Adipocyte (in vitro differentiated cells): ENCODE data around the gene BMF.

ENCODE experiments used
- DNase-seq: peaks from one replicate; pipeline ENCODE4 v3.0.0-alpha.2; 2015; ENCODE audit warnings: low read depth
- H3K27me3 ChIP-seq: replicated peaks from 2 replicates; pipeline ENCODE4 v1.7.0; 2013; ENCODE audit warnings: mild to moderate bottlenecking, low read length, moderate library complexity; ENCODE audit not compliant: control insufficient read depth, insufficient read depth
- H3K36me3 ChIP-seq: 2 replicates; pipeline ENCODE4 v1.7.0; 2013; ENCODE audit warnings: low read length, mild to moderate bottlenecking, moderate library complexity; ENCODE audit not compliant: control insufficient read depth, insufficient read depth, severe bottlenecking
- H3K4me1 ChIP-seq: 2 replicates; pipeline ENCODE4 v1.7.0; 2013; ENCODE audit warnings: mild to moderate bottlenecking, low read length, moderate library complexity; ENCODE audit not compliant: control insufficient read depth, insufficient read depth
- H3K4me3 ChIP-seq: 2 replicates; pipeline ENCODE4 v1.7.0; 2013; ENCODE audit warnings: mild to moderate bottlenecking, low read length, moderate library complexity
- H3K9ac ChIP-seq: 2 replicates; pipeline ENCODE4 v1.7.0; 2013; ENCODE audit warnings: mild to moderate bottlenecking, low read length, moderate library complexity
- H3K9me3 ChIP-seq: 2 replicates; pipeline ENCODE4 v1.7.0; 2013; ENCODE audit warnings: mild to moderate bottlenecking, low read length, moderate library complexity; ENCODE audit not compliant: control insufficient read depth

Gene BMF

DNA sequence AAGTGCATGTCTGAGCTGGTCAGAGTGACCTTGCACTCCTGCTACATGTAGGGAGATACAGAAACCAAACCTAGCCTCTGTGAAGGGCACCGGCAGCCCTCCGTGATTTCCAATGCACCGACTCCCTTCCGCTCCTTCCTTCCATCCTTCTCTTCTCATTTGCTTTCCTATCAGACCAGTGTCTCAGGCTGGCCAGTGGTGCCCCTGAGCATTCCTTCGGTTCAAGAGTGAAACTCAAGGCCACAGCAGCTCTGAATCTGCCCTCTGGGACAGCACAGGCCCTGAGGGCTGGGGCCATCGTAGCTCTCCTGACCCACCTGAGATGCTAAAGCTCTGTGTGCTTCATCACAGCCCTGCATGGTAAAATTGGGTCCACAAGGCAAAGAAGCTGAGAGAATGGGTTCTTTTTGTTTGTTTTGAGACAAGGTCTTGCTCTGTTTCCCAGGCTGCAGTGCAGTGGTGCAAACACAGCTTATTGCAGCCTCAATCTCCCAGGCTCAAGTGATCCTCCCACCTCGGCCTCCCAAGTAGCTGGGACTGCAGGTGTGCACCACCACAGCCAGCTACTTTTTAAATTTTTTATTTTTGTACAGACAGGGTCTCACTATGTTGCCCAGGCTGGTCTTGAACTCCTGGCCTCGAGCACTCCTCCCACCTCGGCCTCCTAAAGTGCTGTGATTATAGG is 2.3 kb upstream of the BMF start:
- H3K4me3 ChIP-seq, result no peak overlapping the region
- DNase-seq, result no peak
- H3K9ac ChIP-seq, result no peak overlapping the region
- H3K9me3 ChIP-seq, result no peaks in the 10 kb centered on the region
- H3K36me3 ChIP-seq, result no peaks in the 10 kb centered on the region
- H3K4me1 ChIP-seq, result peaks cover 25% of the 10 kb centered on the region
- H3K27me3 ChIP-seq, result peaks cover 29% of the 10 kb centered on the region

DNA sequence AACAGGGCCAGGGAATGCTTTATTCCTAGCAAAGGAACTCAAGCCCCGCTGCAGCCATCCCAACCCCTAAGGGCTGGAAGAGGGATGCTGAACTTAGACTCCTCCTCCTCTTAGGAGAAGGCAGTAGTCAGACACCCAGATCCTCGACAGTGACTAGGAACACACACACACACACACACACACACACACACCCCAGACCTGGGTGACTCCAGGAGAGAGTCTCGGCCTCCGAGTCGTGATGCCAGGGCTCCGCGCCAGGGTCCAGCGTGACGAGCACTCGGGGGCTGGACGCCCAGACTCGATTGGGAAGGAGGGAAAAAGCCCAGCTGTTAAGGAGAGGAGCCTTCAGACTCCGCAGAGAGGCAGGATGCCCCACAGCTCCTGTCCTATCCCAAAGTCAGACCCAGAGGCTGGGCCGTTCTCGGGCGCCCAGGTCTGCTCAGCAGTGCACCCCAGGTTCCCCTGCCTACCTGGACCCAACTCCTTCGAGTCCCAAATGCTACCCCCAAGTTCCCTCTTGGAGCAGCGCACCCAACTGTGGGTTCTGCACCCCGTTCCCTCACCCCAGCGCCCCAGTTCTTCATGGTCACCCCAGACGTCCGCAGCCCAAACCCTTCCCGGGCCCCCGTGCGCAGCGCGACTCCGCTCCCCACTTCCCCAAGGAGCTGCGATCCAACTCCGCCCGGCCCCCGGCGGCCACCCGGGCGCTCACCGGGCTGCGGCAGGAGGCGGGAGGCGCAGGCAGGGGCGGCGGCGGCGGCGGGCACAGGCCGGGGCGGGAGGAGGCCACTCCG is 421 bp downstream of the BMF start:
- DNase-seq, result peak; percentile 80
- Histone ChIP-seq H3K4me1 (peaks cover 47% of the 10 kb centered on the region), H3K36me3 (no peaks in the 10 kb centered on the region), H3K9ac (peak overlapping the region; percentile 65), H3K4me3 (peak overlapping the region; percentile 84), H3K27me3 (peaks cover 18% of the 10 kb centered on the region), H3K9me3 (no peaks in the 10 kb centered on the region)

DNA sequence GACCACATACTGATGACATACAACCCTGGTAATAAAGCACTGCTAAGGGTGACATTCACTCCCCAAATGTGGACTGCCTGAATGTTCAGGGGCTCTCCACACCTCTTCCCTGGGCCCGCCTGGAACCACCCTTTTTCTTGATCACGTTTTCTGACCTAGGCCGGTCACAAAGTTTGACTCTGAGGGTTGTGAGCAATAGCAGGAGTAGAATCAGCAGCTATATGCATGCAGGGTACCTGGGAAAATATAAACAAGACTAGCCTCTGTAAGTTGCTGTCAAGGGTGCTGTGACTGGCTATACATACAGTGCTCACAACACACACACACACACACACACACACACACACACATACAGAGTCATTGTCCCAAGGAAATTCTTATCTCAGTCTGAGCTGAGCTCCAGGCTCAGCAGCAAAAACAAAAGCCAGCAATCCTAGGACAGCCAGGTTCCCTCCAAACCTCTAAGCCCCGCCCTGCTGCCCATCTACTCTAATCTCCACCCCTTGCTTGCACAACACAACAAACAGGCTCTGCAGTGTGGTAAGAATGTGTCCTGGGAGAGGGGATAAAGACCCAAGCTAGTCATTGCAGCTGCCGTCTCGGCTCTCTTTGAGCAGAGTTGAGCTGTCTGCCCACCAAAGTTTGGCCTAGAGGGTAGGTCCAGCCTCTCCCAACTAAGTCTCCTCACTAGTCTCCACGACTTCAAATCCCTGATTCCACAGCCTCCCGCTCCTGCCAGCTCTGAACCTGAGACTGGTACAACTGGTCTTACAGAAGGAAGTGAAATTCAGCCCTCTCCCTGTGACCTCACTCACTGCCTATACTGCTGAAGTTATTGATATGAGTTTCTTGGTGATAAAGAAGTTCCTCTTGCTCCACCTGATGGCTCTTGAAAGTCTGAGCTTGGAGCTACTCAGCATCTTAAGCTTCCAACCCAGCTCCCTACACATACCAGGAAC is 2.2 kb downstream of the BMF start:
- Histone ChIP-seq H3K9me3 (no peaks in the 10 kb centered on the region), H3K4me3 (no peak overlapping the region), H3K4me1 (peaks cover 58% of the 10 kb centered on the region), H3K36me3 (no peaks in the 10 kb centered on the region), H3K27me3 (peaks cover 4% of the 10 kb centered on the region), H3K9ac (no peak overlapping the region)
- DNase-seq, result peak; percentile 87

DNA sequence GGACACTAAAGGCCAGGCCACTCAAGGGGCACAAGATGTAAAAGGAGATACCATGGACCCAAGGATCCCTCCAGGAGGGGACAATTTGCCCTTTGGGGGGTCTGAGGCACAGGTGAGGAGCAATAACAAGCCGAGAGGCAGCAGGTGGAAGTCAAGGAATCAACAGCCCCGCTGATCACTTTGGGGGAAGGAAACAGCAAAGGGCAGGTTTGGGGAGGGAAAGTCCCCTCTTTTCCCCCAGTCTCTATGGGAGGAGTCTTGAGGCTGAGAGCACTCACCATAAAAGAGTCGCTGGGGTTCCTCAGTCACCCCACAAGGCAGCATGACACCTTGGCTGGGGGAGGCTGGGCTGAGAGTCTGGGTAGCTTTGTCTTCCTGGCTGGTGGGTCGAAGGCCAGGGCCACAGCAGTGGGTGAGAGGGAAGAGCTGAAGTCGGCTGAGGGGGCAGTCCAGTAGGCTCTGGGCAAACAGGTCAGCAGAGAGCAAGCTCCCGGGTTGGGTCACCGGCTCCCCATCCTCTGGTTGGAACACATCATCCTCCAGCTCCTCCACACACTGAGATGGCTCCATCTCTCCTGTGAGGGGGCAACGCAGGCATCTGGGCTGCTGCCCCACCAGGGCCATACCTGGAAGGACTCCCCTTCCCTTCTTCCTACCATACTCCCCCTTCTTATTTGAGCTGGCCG is 3.0 kb downstream of the BMF start:
- no peaks in the 10 kb centered on the region for H3K36me3 ChIP-seq
- no peak overlapping the region for H3K9ac ChIP-seq
- no peaks in the 10 kb centered on the region for H3K9me3 ChIP-seq
- H3K27me3 ChIP-seq, result no peaks in the 10 kb centered on the region
- no peak overlapping the region for H3K4me3 ChIP-seq
- DNase-seq, result no peak
- peaks cover 58% of the 10 kb centered on the region for H3K4me1 ChIP-seq

DNA sequence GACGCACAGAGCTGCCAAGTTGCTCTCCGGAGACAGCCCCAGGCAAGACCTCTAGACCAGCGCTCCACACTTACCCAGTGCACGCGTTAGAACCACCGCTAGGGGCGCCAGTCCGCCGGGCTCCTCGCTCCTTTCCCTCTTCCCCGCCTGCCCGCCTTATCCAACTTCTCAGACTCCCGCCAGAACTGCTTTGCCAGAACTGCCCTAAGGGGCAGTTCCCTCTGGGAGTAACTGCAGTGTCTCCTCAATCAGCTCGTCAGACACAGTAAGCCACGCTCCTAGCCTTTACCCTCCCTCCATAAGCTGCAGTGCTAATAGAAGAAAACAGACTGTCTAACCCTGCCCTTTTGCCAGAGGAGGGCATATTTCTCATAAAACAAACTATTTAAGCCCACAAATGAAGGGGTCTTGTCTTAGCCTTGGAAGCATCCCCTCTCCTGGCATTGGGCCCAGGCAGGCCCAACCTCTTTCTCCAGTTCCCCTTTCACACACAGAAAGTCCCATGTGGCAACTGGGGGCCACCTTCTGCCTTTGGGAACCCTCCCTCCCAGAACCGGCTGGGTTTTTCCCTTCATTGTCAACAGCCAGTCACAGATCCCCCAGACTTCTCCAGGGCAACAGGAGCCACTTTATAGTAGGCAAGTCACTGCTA is 3.7 kb downstream of the BMF start:
- no peaks in the 10 kb centered on the region for H3K36me3 ChIP-seq
- H3K4me3 ChIP-seq, result no peak overlapping the region
- H3K4me1 ChIP-seq, result peaks cover 61% of the 10 kb centered on the region
- no peak overlapping the region for H3K9ac ChIP-seq
- H3K27me3 ChIP-seq, result no peaks in the 10 kb centered on the region
- peak; percentile 96 for DNase-seq
- no peaks in the 10 kb centered on the region for H3K9me3 ChIP-seq

DNA sequence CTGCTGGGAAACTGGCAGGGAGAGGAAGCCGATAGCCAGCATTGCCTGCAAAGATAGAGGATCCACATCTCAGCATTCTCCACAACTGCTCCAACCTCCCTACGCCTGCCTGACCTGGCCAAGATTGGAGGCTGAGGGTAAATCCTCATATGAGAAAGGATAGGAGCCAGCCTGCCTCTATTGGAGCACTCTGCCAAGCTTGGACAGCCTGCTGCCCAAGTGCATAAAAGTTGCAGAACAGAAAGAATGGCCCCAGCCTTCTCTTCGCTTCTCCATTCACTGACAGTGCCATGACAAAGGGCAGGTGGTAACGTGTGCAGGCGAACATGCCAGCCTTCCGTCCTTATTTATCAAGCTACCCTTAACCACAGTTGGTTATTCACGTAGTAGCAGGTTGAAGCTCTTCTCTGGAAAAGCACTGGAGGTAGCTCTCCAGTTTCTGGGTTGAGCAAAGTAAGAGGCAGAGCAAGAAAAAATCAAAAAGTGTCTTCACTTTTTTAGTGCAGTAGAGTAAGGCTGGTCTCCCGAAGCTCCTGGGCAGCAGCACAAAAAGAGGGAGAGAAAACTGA is 4.3 kb downstream of the BMF start:
- Histone ChIP-seq H3K27me3 (no peaks in the 10 kb centered on the region), H3K4me3 (no peak overlapping the region), H3K4me1 (peaks cover 63% of the 10 kb centered on the region)

DNA sequence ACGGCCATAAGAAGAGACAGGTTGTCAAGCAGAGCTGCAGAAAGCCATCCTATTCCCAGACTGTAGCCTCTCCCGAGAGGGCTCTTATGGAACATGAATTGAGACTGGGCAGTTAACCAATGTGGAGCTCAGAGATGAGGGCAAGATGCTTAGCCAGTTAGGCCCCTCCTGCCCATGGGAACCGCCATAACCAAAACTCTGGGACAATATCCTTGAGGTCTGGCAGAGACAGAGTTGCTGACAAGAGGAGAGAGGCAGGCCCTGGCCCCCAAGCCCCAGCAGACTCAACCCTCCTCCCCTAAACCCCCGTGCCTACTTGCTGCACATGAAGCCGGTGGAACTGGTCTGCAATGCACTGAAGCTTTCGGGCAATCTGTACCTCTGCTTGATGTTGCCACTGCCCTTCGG is 4.8 kb downstream of the BMF start:
- no peaks in the 10 kb centered on the region for H3K9me3 ChIP-seq
- H3K4me3 ChIP-seq, result no peak overlapping the region
- H3K9ac ChIP-seq, result peak overlapping the region; percentile 61
- H3K27me3 ChIP-seq, result no peaks in the 10 kb centered on the region
- no peaks in the 10 kb centered on the region for H3K36me3 ChIP-seq
- no peak for DNase-seq
- H3K4me1 ChIP-seq, result peaks cover 64% of the 10 kb centered on the region

More for the DNA sequence above, 4.3 kb downstream of the BMF start:
- Histone ChIP-seq H3K36me3 (no peaks in the 10 kb centered on the region), H3K9ac (no peak overlapping the region), H3K9me3 (no peaks in the 10 kb centered on the region)
- DNase-seq, result no peak

DNA sequence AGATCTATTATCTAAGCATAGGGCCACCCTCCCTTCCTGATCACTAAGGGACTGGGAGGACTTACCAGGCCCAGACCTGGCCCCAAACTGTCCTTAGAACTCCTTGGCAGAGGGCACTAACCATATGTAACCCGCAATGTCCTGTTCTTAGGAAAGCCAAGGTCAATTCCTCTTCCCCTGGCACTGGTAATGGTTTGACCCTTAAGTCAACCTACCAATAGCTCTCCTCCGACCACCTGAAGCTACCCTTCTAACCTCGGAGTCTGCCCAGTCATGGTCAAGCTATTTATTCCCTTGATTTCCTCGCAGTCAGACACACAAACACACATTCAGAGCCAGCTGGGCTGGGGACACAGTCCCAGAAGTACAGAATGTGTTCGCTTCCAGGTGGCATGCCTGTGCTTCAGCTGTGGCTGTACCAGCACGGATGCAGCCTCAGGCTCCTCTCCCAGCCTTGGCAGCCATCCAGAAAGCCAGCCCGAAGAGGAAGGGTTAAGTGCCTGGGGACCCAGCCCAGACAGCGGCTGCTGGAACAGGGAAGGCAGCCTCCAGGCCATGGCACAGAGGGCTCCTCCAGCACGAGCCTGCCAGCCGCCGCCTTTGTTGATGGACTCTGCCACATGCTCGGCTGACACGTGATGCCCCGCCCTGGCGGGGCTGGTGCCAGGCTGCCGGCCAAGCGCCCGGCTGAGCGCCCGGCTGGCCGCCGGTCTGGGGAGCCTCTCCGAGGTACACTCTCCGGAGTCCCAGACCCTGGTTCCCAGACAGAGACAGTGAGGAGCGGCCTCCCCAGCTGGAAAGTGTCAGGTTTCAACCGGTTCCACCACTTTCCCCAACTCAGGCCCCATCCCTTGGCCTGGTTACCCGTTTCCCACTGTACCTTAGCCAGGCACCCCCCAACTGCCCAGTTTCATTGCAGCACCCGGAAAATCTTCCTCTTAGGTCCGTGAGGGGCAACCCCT is 5.5 kb downstream of the BMF start:
- Histone ChIP-seq H3K27me3 (no peaks in the 10 kb centered on the region), H3K9me3 (no peaks in the 10 kb centered on the region), H3K9ac (peak overlapping the region; percentile 61), H3K36me3 (no peaks in the 10 kb centered on the region), H3K4me1 (peaks cover 69% of the 10 kb centered on the region), H3K4me3 (peak overlapping the region; percentile 42)
- DNase-seq, result peak; percentile 94

DNA sequence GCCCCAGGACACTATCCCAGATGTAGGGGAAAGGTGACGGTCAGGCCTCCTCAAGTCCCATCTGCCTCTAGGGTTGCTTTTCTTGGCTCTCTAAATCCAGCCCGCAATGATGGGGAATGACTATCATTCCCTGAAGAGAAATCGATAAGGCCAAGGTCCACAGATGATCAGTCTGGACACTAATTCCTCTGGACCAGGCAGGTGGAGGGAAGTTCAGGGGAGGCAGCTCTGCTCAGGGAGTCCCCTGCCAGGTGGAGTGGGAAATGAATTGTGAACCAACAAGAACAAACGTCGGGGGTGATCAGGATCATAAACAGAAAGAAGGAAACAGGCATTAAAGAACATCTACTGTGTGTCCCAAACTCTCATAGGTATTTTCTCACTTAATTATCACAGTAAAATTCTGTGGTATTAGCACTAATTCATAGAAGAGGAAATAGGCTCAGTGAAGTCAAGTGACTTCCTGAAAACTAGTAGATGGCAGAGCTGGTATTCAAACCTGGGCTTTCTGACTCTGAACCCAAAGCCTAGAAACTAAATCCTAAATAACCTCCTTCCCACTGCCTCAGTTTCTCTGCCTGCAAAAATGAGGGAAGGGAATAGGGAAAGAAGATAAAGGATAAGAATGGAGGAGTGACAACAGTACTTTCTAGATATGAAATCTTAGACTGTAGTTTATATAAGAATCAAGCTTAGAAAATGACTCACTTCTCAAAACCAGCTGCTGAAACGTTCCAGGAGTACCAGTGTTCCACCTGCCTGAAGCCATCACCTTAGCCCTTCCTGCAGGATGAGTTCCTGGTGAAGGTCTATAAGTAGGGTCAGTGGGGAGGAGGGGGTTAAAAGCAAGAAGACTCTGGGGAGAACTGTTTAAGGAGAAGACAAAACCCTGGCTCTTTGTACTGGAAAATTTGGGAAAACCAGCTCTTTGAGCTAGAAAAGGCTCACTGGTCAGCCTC is 7.5 kb downstream of the BMF start:
- H3K36me3 ChIP-seq, result no peaks in the 10 kb centered on the region
- peaks cover 70% of the 10 kb centered on the region for H3K4me1 ChIP-seq
- H3K9me3 ChIP-seq, result no peaks in the 10 kb centered on the region
- no peak overlapping the region for H3K9ac ChIP-seq
- H3K4me3 ChIP-seq, result no peak overlapping the region
- DNase-seq, result no peak
- H3K27me3 ChIP-seq, result no peaks in the 10 kb centered on the region
